B cell (primary cell): ENCODE data around the gene ANKRD13D. TPM values are rescaled to one million over a fixed set of nuclear protein-coding genes. Genes with fewer than 3 reads are reported as not detected.

Experiments used
- ATAC-seq: fragments of 200-7000 bp; cut with Tn5 transposase; one replicate; pipeline ENCODE4 v1.10.0; 2021; ENCODE audit warnings: low read depth, mild to moderate bottlenecking, moderate number of reproducible peaks, moderate library complexity
- CTCF ChIA-PET: fragments of 350-600 bp; sonication (Branson Sonifier 250); formaldehyde crosslinking; loops from one replicate; lab custom pipeline; 2021; ENCODE audit warnings: antibody characterized with exemption, inconsistent platforms; lab: Charles Lee
- POLR2A ChIA-PET: fragments of 350-600 bp; sonication (Branson Sonifier 250); formaldehyde crosslinking; loops from one replicate; lab custom pipeline; 2021; ENCODE audit warnings: antibody characterized with exemption; lab: Charles Lee
- DNase-seq: peaks from one replicate; pipeline ENCODE4 v3.0.0; 2013
- H2AFZ ChIP-seq: 2 replicates; pipeline ENCODE4 v1.6.1; 2012; ENCODE audit warnings: mild to moderate bottlenecking, low read depth, low read length; ENCODE audit not compliant: insufficient read depth, poor library complexity, severe bottlenecking
- H3K27ac ChIP-seq, 2 donors: 1 replicate in 1 of 2; 2 replicates in 1 of 2; pipeline ENCODE4 v1.5.1; 2012 to 2013; ENCODE audit warnings: low read length in 2 of 2, mild to moderate bottlenecking in 2 of 2, moderate library complexity in 1 of 2
- H3K27me3 ChIP-seq, 4 experiments: fragments of 200-600 bp in 1 of 4; sonication (generic) in 1 of 4; replicated peaks in 1 of 4; 1 replicate in 2 of 4; 2 replicates in 2 of 4; pipeline versions ENCODE4 v1.6.1 to v1.7.0; 2013 to 2016; ENCODE audit warnings: low read length in 3 of 4, mild to moderate bottlenecking in 2 of 4, mixed read lengths in 1 of 4, moderate library complexity in 1 of 4; ENCODE audit not compliant: insufficient read depth in 4 of 4, control insufficient read depth in 3 of 4; ENCODE audit errors: control extremely low read depth in 1 of 4
- H3K36me3 ChIP-seq, 2 experiments: replicated peaks in 1 of 2; 1 replicate in 1 of 2; 2 replicates in 1 of 2; pipeline versions ENCODE4 v1.6.1 to v1.7.1; 2013; ENCODE audit warnings: low read length in 1 of 2; ENCODE audit not compliant: insufficient read depth in 2 of 2, control insufficient read depth in 1 of 2; ENCODE audit errors: control extremely low read depth in 1 of 2, extremely low read depth in 1 of 2
- H3K4me1 ChIP-seq, 2 donors: fragments of 200-600 bp in 1 of 2; sonication (generic) in 1 of 2; 1 replicate in 1 of 2; 2 replicates in 1 of 2; pipeline versions ENCODE4 v1.5.1 to v1.6.1; 2013 to 2017; ENCODE audit warnings: low read length in 2 of 2; ENCODE audit not compliant: control insufficient read depth in 2 of 2, insufficient read depth in 2 of 2
- H3K4me2 ChIP-seq: replicated peaks from 2 replicates; pipeline ENCODE3; 2012; ENCODE audit warnings: mild to moderate bottlenecking, low read depth, low read length; ENCODE audit not compliant: poor library complexity, severe bottlenecking
- H3K4me3 ChIP-seq, 5 experiments: fragments of 200-600 bp in 1 of 5; sonication (generic) in 1 of 5; 1 replicate in 3 of 5; 2 replicates in 2 of 5; pipeline versions ENCODE4 v1.5.1 to v1.7.0; 2011 to 2016; ENCODE audit warnings: low read length in 4 of 5, mild to moderate bottlenecking in 4 of 5, low read depth in 2 of 5, control low read depth in 1 of 5, moderate library complexity in 1 of 5; ENCODE audit not compliant: insufficient read depth in 1 of 5; ENCODE audit errors: control extremely low read depth in 1 of 5, extremely low read depth in 1 of 5
- H3K79me2 ChIP-seq: fragments of 200-600 bp; sonication (generic); one replicate; pipeline ENCODE4 v1.6.0; 2016; ENCODE audit warnings: low read length; ENCODE audit not compliant: control insufficient read depth, insufficient read depth
- H3K9ac ChIP-seq: fragments of 200-600 bp; sonication (generic); 2 replicates; pipeline ENCODE4 v1.6.1; 2017; ENCODE audit warnings: mild to moderate bottlenecking, low read length, moderate library complexity
- H3K9me3 ChIP-seq, 3 donors: one replicate each; pipeline versions ENCODE4 v1.6.1 to v1.7.1; 2013; ENCODE audit warnings: low read length in 2 of 3; ENCODE audit not compliant: control insufficient read depth in 2 of 3, insufficient read depth in 1 of 3; ENCODE audit errors: control extremely low read depth in 1 of 3
- H4K20me1 ChIP-seq: 2 replicates; pipeline ENCODE4 v1.6.0; 2012; ENCODE audit warnings: mild to moderate bottlenecking, low read length; ENCODE audit not compliant: insufficient read depth, control insufficient read depth, poor library complexity, severe bottlenecking
- H3K27ac Mint-ChIP-seq: one replicate; pipeline ENCODE4 v1.8.0; 2021; ENCODE audit warnings: mixed read lengths
- H3K27me3 Mint-ChIP-seq: one replicate; pipeline ENCODE4 v1.8.0; 2021; ENCODE audit warnings: mixed read lengths
- H3K4me1 Mint-ChIP-seq: one replicate; pipeline ENCODE4 v1.8.0; 2021; ENCODE audit warnings: mixed read lengths
- H3K4me3 Mint-ChIP-seq: one replicate; pipeline ENCODE4 v1.8.0; 2021; ENCODE audit warnings: mixed read lengths
- H3K9me3 Mint-ChIP-seq: one replicate; pipeline ENCODE4 v1.8.0; 2022; ENCODE audit warnings: mixed read lengths; ENCODE audit not compliant: insufficient read depth
- EZH2 ChIP-seq: IDR thresholded peaks from 2 replicates; pipeline ENCODE4 v1.6.1; 2012; ENCODE audit warnings: borderline replicate concordance, low read depth, mild to moderate bottlenecking, moderate library complexity, low read length; ENCODE audit not compliant: insufficient read depth, poor library complexity, severe bottlenecking
- WGBS: methylation state at CpG from one replicate; pipeline ENCODE4 v1.1.5; 2013; ENCODE audit warnings: missing lambda C conversion rate; ENCODE audit not compliant: insufficient coverage; 5-methylcytosine and 5-hydroxymethylcytosine counted together
- intact Hi-C: fragments of 100-400 bp; cut with micrococcal nuclease; formaldehyde crosslinking; loops from one replicate; pipeline ENCODE4 v1.10.0; 2022
- polyA plus RNA-seq: library from polyadenylated mRNA; depleted of rRNA; stranded (reverse); fragments of >200 nt; gene quantifications from 2 replicates; pipeline ENCODE4 v1.2.3, GENCODE V29; 2012
- total RNA-seq, 2 donors: library from RNA; stranded (reverse); fragments of 120-200 nt in 1 of 2; gene quantifications; 1 replicate in 1 of 2; 2 replicates in 1 of 2; pipeline versions ENCODE4 v1.2.3 to v1.2.4, GENCODE V29; 2013 to 2022
- TF ChIP-seq, protein P1 (sequence below): fragments of 200-600 bp; IDR thresholded peaks from one replicate; pipeline ENCODE4 v1.8.0; 2022; ENCODE audit warnings: antibody characterized with exemption, mild to moderate bottlenecking

The ANKRD13D gene
- total and polyA plus RNA-seq, 2 donors (not counting 1 experiment from before 2014, with no cell fraction given) = 189 to 252 TPM

- no peaks in the 10 kb centered on the region for H3K27me3 Mint-ChIP-seq
- peaks cover 43 to 52% of the 10 kb centered on the region in 2 donors for H3K4me1 ChIP-seq
- peaks cover 49% of the 10 kb centered on the region for H3K79me2 ChIP-seq
- H3K27ac Mint-ChIP-seq = peak overlapping the region; percentile 97
- peak overlapping the region; percentile 76 for H3K4me3 Mint-ChIP-seq
- H3K4me3 ChIP-seq = peak overlapping the region; percentile 16 to 86 (median 79)
- peaks cover 43% of the 10 kb centered on the region for H3K4me1 Mint-ChIP-seq
- peaks cover 2 to 69% of the 10 kb centered on the region in 2 experiments for H3K36me3 ChIP-seq
- TF ChIP-seq, protein P1, sequence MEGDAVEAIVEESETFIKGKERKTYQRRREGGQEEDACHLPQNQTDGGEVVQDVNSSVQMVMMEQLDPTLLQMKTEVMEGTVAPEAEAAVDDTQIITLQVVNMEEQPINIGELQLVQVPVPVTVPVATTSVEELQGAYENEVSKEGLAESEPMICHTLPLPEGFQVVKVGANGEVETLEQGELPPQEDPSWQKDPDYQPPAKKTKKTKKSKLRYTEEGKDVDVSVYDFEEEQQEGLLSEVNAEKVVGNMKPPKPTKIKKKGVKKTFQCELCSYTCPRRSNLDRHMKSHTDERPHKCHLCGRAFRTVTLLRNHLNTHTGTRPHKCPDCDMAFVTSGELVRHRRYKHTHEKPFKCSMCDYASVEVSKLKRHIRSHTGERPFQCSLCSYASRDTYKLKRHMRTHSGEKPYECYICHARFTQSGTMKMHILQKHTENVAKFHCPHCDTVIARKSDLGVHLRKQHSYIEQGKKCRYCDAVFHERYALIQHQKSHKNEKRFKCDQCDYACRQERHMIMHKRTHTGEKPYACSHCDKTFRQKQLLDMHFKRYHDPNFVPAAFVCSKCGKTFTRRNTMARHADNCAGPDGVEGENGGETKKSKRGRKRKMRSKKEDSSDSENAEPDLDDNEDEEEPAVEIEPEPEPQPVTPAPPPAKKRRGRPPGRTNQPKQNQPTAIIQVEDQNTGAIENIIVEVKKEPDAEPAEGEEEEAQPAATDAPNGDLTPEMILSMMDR = no peak
- no peak for TF ChIP-seq EZH2
- ATAC-seq (no peak), DNase-seq (no peak)
- peak overlapping the region; percentile 84 for H2AFZ ChIP-seq
- ChIA-PET CTCF (interaction anchor here (1.0 to 4.3 kb wide), 10 partner anchors 11 to 175 kb away, joined by 3 to 35 read pairs (median 17); partner anchors contain the start of gene GRK2), POLR2A (interaction anchor here (1.0 to 4.0 kb wide), 13 partner anchors 8 to 195 kb away, joined by 3 to 131 read pairs (median 10); partner anchors contain the start of genes AIP, CLCF1, GRK2 and POLD4)
- intact Hi-C loops = loop anchor here (1.0 to 5.0 kb wide), 5 partner anchors 11 to 217 kb away; partner anchors contain the start of gene PITPNM1
- 10% methylated on average over 3 of the region's 4 CpGs for WGBS
- peak overlapping the region; percentile 92 for H3K9ac ChIP-seq
- peaks cover 38% of the 10 kb centered on the region for H4K20me1 ChIP-seq
- peak overlapping the region; percentile 100 for H3K4me2 ChIP-seq
- H3K27ac ChIP-seq = peak overlapping the region; percentile 86 to 92
- H3K27me3 ChIP-seq = no peaks in the 10 kb centered on the region
- H3K9me3 Mint-ChIP-seq = no peaks in the 10 kb centered on the region
- no peaks in the 10 kb centered on the region for H3K9me3 ChIP-seq
Observed at GRCh38 chr11:67288198-67288451, 978 bp upstream of the ANKRD13D start.

DNA sequence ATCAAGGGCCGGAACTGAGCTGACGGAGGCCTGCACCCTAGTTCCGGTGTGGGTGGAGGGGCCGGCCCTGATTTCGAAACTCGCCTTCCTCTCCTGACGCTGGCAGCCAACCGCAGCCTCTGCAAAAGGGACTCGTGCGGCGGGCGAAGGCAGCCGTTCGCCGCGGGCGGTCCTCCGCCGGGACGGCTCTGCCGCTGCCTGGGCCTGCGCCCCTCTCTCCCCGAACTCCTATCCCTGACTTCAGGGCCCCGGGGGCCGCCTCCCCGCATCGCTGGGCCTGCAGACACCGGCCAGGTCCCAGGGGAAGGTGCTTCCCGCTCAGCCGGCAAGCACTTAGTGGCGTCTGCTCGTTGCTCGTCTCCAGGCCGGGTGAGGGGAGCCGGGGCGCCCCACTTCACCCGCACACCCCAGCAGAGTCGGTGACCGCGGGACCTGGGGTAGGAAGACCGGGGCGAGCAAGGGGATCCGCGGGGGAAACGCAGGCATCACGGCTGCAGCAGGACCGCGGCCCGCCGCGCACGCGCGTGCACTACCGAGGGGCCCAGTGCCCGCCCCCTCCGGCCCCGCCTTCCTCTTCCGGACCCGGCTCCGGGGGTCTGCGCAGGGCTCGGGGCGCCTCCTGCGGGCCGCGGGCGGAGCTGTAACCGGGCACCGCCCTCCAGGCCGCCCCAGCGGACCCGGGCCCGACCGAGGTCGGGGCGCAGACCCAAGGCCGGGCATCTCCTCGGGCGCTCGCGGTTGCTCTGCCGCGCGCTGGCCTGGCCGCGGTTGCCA is 464 bp upstream of the ANKRD13D start:
- Histone ChIP-seq H4K20me1 (peaks cover 35% of the 10 kb centered on the region), H3K36me3 (peaks cover 2 to 66% of the 10 kb centered on the region in 2 experiments), H3K9ac (peak overlapping the region; percentile 92), H3K4me2 (peak overlapping the region; percentile 100), H3K27me3 (no peaks in the 10 kb centered on the region), H3K4me3 (peak overlapping the region; percentile 31 to 86 (median 79)), H3K27ac (peak overlapping the region; percentile 86 to 92), H3K79me2 (peaks cover 44% of the 10 kb centered on the region), H3K9me3 (no peaks in the 10 kb centered on the region), H2AFZ (peak overlapping the region; percentile 84), H3K4me1 (peaks cover 44 to 55% of the 10 kb centered on the region in 2 donors)
- Mint-ChIP-seq H3K4me1 (peaks cover 45% of the 10 kb centered on the region), H3K9me3 (no peaks in the 10 kb centered on the region), H3K27ac (peak overlapping the region; percentile 97), H3K4me3 (peak overlapping the region; percentile 76), H3K27me3 (no peaks in the 10 kb centered on the region)
- POLR2A ChIA-PET = interaction anchor here (0.5 to 4.0 kb wide), 19 partner anchors 8 to 194 kb away, joined by 3 to 131 read pairs (median 5); partner anchors contain the start of genes AIP, CLCF1, GRK2 and POLD4
- under 1% methylated on average over 87 of the region's 87 CpGs for WGBS
- TF ChIP-seq, protein P1 = peak; percentile 61
- TF ChIP-seq EZH2 = no peak
- ATAC-seq (peak; percentile 76), DNase-seq (peak; percentile 95)
- intact Hi-C loops = loop anchor here (1.0 to 5.0 kb wide), 6 partner anchors 11 to 216 kb away; partner anchors contain the start of gene PITPNM1
- CTCF ChIA-PET = interaction anchor here (0.6 to 4.3 kb wide), 14 partner anchors 11 to 176 kb away, joined by 3 to 35 read pairs (median 7); partner anchors contain the start of genes GRK2 and POLD4
